GM18870 (cell line): ENCODE measurements around the gene ATG4C.
"Not testable (repeated sequence)": the region's sequence is repeated elsewhere in the genome, so short reads cannot be mapped to it uniquely, and the experiment has no call there.

Experiments used
- ATAC-seq: cut with Tn5 transposase; IDR thresholded peaks from one replicate; pipeline ENCODE4 v1.9.1; 2021; ENCODE audit warnings: moderate library complexity; ENCODE audit not compliant: unreplicated experiment

Gene ATG4C

GRCh38 chr1:62774006-62774405, 9.9 kb upstream of the ATG4C start:
- no peak for ATAC-seq

- no peak for ATAC-seq
Observed at GRCh38 chr1:62774971-62775595, 8.8 kb upstream of the ATG4C start.

- no peak for ATAC-seq
Observed at GRCh38 chr1:62778208-62778607, 5.7 kb upstream of the ATG4C start.

GRCh38 chr1:62781841-62782543, 1.9 kb upstream of the ATG4C start:
- ATAC-seq, result no peak

GRCh38 chr1:62782544-62783212, 1.3 kb upstream of the ATG4C start:
- not testable (repeated sequence) for ATAC-seq

- ATAC-seq, result peak; percentile 13
Observed at GRCh38 chr1:62784509-62785365, 805 bp downstream of the ATG4C start.

GRCh38 chr1:62790716-62791115, 6.8 kb downstream of the ATG4C start:
- ATAC-seq, result no peak

GRCh38 chr1:62794053-62794452, 10.1 kb downstream of the ATG4C start:
- ATAC-seq, result no peak

GRCh38 chr1:62796221-62796620, 12.3 kb downstream of the ATG4C start:
- ATAC-seq, result no peak

- no peak for ATAC-seq
Observed at GRCh38 chr1:62799688-62800087, 15.8 kb downstream of the ATG4C start.

GRCh38 chr1:62800281-62800680, 16.3 kb downstream of the ATG4C start:
- ATAC-seq, result peak; percentile 31

GRCh38 chr1:62800825-62801306, 16.9 kb downstream of the ATG4C start:
- peak; percentile 99 for ATAC-seq

- ATAC-seq, result no peak
Observed at GRCh38 chr1:62809788-62810187, 25.9 kb downstream of the ATG4C start.

- peak; percentile 89 for ATAC-seq
Observed at GRCh38 chr1:62810420-62811274, 26.7 kb downstream of the ATG4C start.

GRCh38 chr1:62823556-62823955, 39.6 kb downstream of the ATG4C start:
- no peak for ATAC-seq

GRCh38 chr1:62826901-62827300, 43.0 kb downstream of the ATG4C start:
- ATAC-seq, result no peak

- not testable (repeated sequence) for ATAC-seq
Observed at GRCh38 chr1:62827786-62828185, 43.9 kb downstream of the ATG4C start.

GRCh38 chr1:62832276-62832675, 48.3 kb downstream of the ATG4C start:
- no peak for ATAC-seq

GRCh38 chr1:62833529-62833928, 49.6 kb downstream of the ATG4C start:
- no peak for ATAC-seq

GRCh38 chr1:62834400-62834961, 50.5 kb downstream of the ATG4C start:
- ATAC-seq, result no peak
